Smooth muscle cell (in vitro differentiated cells): Measurements from ENCODE around the gene GPR89B. TPM values are rescaled to one million over a fixed set of nuclear protein-coding genes. Genes with fewer than 3 reads are reported as not detected.
"Not testable (repeated sequence)": the region's sequence is repeated elsewhere in the genome, so short reads cannot be mapped to it uniquely, and the experiment has no call there.

ENCODE experiments used
- DNase-seq: peaks from one replicate; lab custom pipeline; 2025; ENCODE audit not compliant: unreplicated experiment; lab: John Stamatoyannopoulos, UW
- H2AFZ ChIP-seq: fragments of 200-600 bp; sonication (generic); 2 replicates; pipeline ENCODE4 v1.6.0; 2016; ENCODE audit warnings: antibody characterized with exemption, low read depth, mild to moderate bottlenecking
- H3F3A ChIP-seq: fragments of 200-600 bp; sonication (generic); 2 replicates; pipeline ENCODE4 v1.6.0; 2017; ENCODE audit warnings: antibody characterized with exemption, low read depth
- H3K27ac ChIP-seq: fragments of 200-600 bp; sonication (generic); 2 replicates; pipeline ENCODE4 v1.5.1; 2016; ENCODE audit warnings: low read depth, mild to moderate bottlenecking
- H3K27me3 ChIP-seq: fragments of 200-600 bp; sonication (generic); 2 replicates; pipeline ENCODE4 v1.6.1; 2016; ENCODE audit warnings: low read depth, mild to moderate bottlenecking
- H3K36me3 ChIP-seq: fragments of 200-600 bp; sonication (generic); 2 replicates; pipeline ENCODE4 v1.5.1; 2016; ENCODE audit warnings: low read depth
- H3K4me1 ChIP-seq: fragments of 200-600 bp; sonication (generic); 2 replicates; pipeline ENCODE4 v1.5.1; 2016; ENCODE audit warnings: low read depth
- H3K4me2 ChIP-seq: fragments of 200-600 bp; sonication (generic); 2 replicates; pipeline ENCODE4 v1.6.0; 2016; ENCODE audit warnings: mild to moderate bottlenecking
- H3K4me3 ChIP-seq: fragments of 200-600 bp; sonication (generic); 2 replicates; pipeline ENCODE4 v1.5.1; 2016; ENCODE audit warnings: mild to moderate bottlenecking
- H3K79me2 ChIP-seq: fragments of 200-600 bp; sonication (generic); 2 replicates; pipeline ENCODE4 v1.6.0; 2016; ENCODE audit warnings: low read depth, mild to moderate bottlenecking
- H3K9ac ChIP-seq: fragments of 200-600 bp; sonication (generic); 2 replicates; pipeline ENCODE4 v1.6.0; 2016; ENCODE audit warnings: low read depth
- H3K9me3 ChIP-seq: fragments of 200-600 bp; sonication (generic); replicated peaks from 2 replicates; pipeline ENCODE4 v1.5.1; 2016; ENCODE audit warnings: low read depth
- H4K20me1 ChIP-seq: fragments of 200-600 bp; sonication (generic); 2 replicates; pipeline ENCODE4 v1.6.0; 2016; ENCODE audit warnings: low read depth
- WGBS: methylation state at CpG from one replicate; pipeline ENCODE4 v1.1.7; 2016; ENCODE audit warnings: low lambda C conversion rate; 5-methylcytosine and 5-hydroxymethylcytosine counted together
- polyA plus RNA-seq: library from polyadenylated mRNA; unstranded; fragments of >200 nt; fragmentation: Nextera tagmentation; extraction: Ambion mirVana; gene quantifications from 2 replicates; pipeline ENCODE4 v1.2.1, GENCODE V29; 2016
- total RNA-seq: library from RNA; depleted of rRNA; stranded (reverse); fragments of >200 nt; gene quantifications from 2 replicates; pipeline ENCODE4 v1.2.3, GENCODE V29; 2014

Gene GPR89B
- total and polyA plus RNA-seq, 2 experiments from 2014 or later, result 15.6 to 28.6 TPM

- H3K27me3 ChIP-seq, H3K4me1 ChIP-seq, H3K79me2 ChIP-seq, H4K20me1 ChIP-seq, H3K27ac ChIP-seq, H3F3A ChIP-seq, H3K4me2 ChIP-seq, H2AFZ ChIP-seq, H3K4me3 ChIP-seq, DNase-seq, H3K9ac ChIP-seq, H3K36me3 ChIP-seq, H3K9me3 ChIP-seq: not testable (repeated sequence)
- WGBS, result 98% methylated on average over 2 of the region's 2 CpGs
Observed at GRCh38 chr1:147985374-147985773, 57.2 kb downstream of the GPR89B start.

DNA sequence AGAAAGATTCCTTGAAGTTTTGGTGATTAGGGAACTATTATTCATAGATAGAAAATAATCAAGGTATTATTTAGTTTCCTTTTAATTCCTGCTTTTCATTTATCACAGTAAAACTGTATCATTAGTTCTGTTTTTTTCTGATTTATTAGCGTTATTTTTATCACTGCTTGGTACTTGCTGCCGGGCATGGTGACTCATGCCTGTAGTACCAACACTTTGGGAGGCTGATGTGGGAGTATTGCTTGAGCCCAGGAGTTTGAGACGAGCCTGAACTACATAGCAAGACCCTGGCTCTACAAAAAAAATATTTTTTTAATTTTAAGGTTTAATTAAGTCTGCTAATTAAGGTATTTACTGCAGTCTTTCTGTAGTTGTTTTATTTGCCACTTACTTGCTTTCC is 59.7 kb downstream of the GPR89B start:
- not testable (repeated sequence) for H3F3A ChIP-seq, H3K27ac ChIP-seq, H3K4me3 ChIP-seq, H3K36me3 ChIP-seq, H3K4me1 ChIP-seq, DNase-seq, H3K27me3 ChIP-seq, H3K4me2 ChIP-seq, H2AFZ ChIP-seq, H4K20me1 ChIP-seq, H3K9me3 ChIP-seq, H3K9ac ChIP-seq, H3K79me2 ChIP-seq
- WGBS, result 74% methylated on average over 3 of the region's 3 CpGs

DNA sequence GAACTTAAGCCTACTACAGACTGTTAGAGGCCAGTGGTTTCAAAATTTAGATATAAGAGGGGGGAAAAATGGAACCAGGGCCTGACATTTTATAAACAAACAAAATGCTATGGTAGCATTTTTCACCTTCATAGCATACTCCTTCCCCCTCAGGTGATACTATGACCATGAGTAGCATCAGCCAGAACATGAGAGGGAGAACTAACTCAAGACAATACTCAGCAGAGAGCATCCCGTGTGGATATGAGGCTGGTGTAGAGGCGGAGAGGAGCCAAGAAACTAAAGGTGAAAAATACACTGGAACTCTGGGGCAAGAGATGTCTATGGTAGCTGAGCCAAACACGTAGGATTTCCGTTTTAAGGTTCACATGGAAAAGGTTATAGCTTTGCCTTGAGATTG is 64.7 kb downstream of the GPR89B start:
- not testable (repeated sequence) for H4K20me1 ChIP-seq, H3K27me3 ChIP-seq, H3K9me3 ChIP-seq, H3K27ac ChIP-seq, H3K4me3 ChIP-seq, DNase-seq, H3K4me2 ChIP-seq, H3K79me2 ChIP-seq, H2AFZ ChIP-seq, H3K4me1 ChIP-seq, H3F3A ChIP-seq, H3K36me3 ChIP-seq, H3K9ac ChIP-seq
- 98% methylated on average over 4 of the region's 4 CpGs for WGBS

DNA sequence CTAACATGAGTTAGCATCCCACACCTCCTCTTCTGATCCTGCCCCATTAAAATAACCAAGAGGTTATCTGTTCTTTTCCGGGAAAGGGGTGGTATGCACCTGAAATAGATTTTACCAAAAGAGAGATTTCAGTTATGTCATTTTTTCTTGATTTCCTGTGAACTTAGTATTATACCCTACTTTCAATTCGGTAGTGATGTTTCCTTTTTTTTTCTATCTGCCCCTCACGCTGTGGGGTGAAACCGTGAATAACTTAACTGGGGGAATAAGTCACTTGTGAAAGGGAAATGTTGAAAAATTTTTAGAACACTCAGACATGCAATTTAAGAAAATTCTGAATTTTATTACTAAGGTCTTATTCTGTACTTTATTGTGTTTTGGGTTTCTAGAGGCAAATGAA is 65.2 kb downstream of the GPR89B start:
- H3K36me3 ChIP-seq, H3K9me3 ChIP-seq, H3F3A ChIP-seq, H3K79me2 ChIP-seq, H2AFZ ChIP-seq, H3K27ac ChIP-seq, H3K27me3 ChIP-seq, H3K4me1 ChIP-seq, H3K4me3 ChIP-seq, H4K20me1 ChIP-seq, H3K9ac ChIP-seq, DNase-seq, H3K4me2 ChIP-seq: not testable (repeated sequence)
- 95% methylated on average over 4 of the region's 4 CpGs for WGBS

DNA sequence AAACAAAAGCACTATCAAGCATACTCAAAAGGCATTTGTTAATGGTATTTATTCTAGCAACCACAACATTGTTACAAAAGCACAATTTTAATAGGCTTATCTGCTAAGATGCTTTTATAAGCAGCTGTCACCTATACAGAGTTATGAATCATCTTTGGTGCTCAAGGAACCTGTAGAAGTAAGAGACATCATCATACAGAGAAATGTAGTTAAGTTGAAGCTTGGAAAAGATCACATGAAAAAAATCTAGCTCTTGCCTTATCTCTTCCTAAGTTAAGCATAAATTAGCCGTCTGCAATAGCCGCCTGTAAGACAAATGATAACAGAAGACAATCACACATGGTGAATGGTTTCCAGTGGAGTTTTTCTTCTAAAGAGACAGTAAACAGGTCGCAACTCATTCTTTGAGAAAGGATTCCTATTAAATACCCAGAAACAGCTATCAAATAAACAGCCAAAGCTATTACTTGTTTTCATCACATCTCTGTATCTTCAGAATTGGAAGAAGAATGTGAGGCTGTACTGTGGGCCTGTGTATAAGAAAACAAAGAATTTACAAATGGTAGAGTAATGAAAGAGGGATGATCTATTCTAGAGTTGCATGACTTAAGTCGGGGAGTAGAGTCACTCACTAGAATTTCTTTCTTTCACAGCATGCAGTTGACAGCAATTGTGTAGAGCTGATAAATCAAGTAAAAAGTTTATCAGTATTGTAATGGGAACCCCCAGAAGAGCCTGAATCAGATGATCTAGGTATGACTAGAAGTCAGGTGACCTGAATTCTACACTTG is 65.8 kb downstream of the GPR89B start:
- H3K4me3 ChIP-seq, H3K4me1 ChIP-seq, H3K36me3 ChIP-seq, H2AFZ ChIP-seq, H3K27me3 ChIP-seq, H4K20me1 ChIP-seq, DNase-seq, H3K79me2 ChIP-seq, H3K4me2 ChIP-seq, H3F3A ChIP-seq, H3K27ac ChIP-seq, H3K9ac ChIP-seq, H3K9me3 ChIP-seq: not testable (repeated sequence)
- 74% methylated on average over 3 of the region's 4 CpGs for WGBS

- H4K20me1 ChIP-seq, result not testable (repeated sequence)
- WGBS, result 100% methylated on average over 1 of the region's 2 CpGs
Observed at GRCh38 chr1:147996088-147996487, 67.9 kb downstream of the GPR89B start.

GRCh38 chr1:148007724-148008123 is 79.5 kb downstream of the GPR89B start:
- not testable (repeated sequence) for H3K4me2 ChIP-seq, H3K79me2 ChIP-seq, H3K27ac ChIP-seq, H3K4me1 ChIP-seq, H3K4me3 ChIP-seq, H2AFZ ChIP-seq, H4K20me1 ChIP-seq, H3F3A ChIP-seq, H3K9ac ChIP-seq, H3K9me3 ChIP-seq, H3K36me3 ChIP-seq, DNase-seq
- 97% methylated on average over 4 of the region's 4 CpGs for WGBS
- H3K27me3 ChIP-seq, result peaks cover 20% of the 10 kb centered on the region

More at GRCh38 chr1:147996088-147996487, 67.9 kb downstream of the GPR89B start:
- not testable (repeated sequence) for H2AFZ ChIP-seq, H3K4me3 ChIP-seq, H3F3A ChIP-seq, H3K36me3 ChIP-seq, H3K27me3 ChIP-seq, H3K4me2 ChIP-seq, H3K27ac ChIP-seq, H3K9me3 ChIP-seq, DNase-seq, H3K4me1 ChIP-seq, H3K9ac ChIP-seq, H3K79me2 ChIP-seq
